ENCODE data around the gene KCNQ4. TPM values are rescaled to one million over a fixed set of nuclear protein-coding genes. Genes with fewer than 3 reads are reported as not detected.
A peak's percentile ranks its signal among the peaks of the same experiment; 100 is the strongest.

KCNQ4 gene
- total RNA-seq, 1 donor from 2014 or later, result 1.5 TPM

DNA sequence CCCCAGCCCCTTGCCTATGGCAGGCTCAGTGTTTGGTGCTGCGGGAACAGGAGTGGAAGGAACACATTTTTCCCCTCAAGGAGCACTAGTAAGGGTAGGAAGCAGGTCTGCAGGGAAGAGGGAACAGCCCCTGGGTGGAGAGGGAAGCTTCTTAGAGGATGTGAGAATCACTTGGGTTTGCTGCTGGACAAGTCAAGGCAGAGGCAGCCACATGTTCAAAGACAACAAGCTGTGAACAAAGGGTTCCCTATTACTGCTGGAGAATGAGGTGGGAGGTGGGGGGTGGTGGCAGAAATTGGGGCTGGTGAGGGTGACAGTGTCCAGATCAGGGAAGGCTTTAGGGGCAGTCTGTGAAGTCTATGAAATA is 103.4 kb downstream of the KCNQ4 start:
- intact Hi-C loops (cut with micrococcal nuclease), result no loop called here
- H3K4me1 ChIP-seq, result peaks cover 13% of the 10 kb centered on the region

DNA sequence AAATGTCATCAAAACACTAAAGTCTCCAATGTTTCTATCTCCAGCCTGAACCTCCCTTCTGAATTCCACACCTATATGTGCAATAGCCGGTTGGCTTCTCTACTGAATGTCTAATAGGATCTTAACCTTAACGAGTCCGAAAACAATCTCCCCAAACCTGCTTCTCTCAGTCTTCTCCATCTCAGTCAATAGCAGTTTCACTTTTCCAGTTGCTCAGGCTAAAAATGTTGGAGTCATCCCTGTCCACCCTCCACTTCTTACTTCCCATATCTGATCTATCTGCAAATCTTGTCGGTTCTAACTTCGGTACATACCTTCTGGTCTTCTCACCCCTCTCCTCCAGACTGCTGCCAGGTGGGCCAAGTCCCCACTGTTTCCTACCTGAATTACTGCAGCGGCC is 104.1 kb downstream of the KCNQ4 start:
- no peaks in the 10 kb centered on the region for H3K9me3 ChIP-seq (replicated peaks)
- no peak for DNase-seq
- peaks cover 24% of the 10 kb centered on the region for H3K27me3 ChIP-seq (ENCODE audit: low read depth)
- H3K27ac ChIP-seq (replicated peaks), result no peak overlapping the region
- H3K36me3 ChIP-seq, result no peaks in the 10 kb centered on the region
- intact Hi-C loops (cut with micrococcal nuclease), result no loop called here
- H3K4me1 ChIP-seq, result peaks cover 8% of the 10 kb centered on the region
- TF ChIP-seq CTCF (IDR thresholded peaks at IDR 0.05; ENCODE audit: borderline replicate concordance), result no peak
- H3K4me3 ChIP-seq, result no peak overlapping the region

More for the DNA sequence above, 103.4 kb downstream of the KCNQ4 start:
- Histone ChIP-seq H3K27ac (replicated peaks) (no peak overlapping the region), H3K4me3 (no peak overlapping the region), H3K27me3 (ENCODE audit: low read depth) (peaks cover 27% of the 10 kb centered on the region), H3K36me3 (no peaks in the 10 kb centered on the region), H3K9me3 (replicated peaks) (no peaks in the 10 kb centered on the region)
- DNase-seq, result no peak
- no peak for TF ChIP-seq CTCF (IDR thresholded peaks at IDR 0.05; ENCODE audit: borderline replicate concordance)

Small RNA genes lying within 50 kb of the gene (microRNA-seq; reads per million reads assigned to microRNA genes)
- gene MIR30C1 (193 reads per million, percentile 62 among the genes with 10 or more reads in this experiment), gene MIR30E (25,106 reads per million, percentile 97 among the genes with 10 or more reads in this experiment)

Other genes with a start within 250 kb of the KCNQ4 start
- 0.74 TPM for gene RIMS3, start 118.1 kb upstream of the KCNQ4 start, total RNA-seq
- gene NFYC, start 92.1 kb upstream of the KCNQ4 start, total RNA-seq, result 62.2 TPM
- gene CITED4, start 78.6 kb downstream of the KCNQ4 start, total RNA-seq, result 24.4 TPM
- gene CTPS1, start 195.9 kb downstream of the KCNQ4 start, total RNA-seq, result 7.1 TPM
- gene SLFNL1, start 237.9 kb downstream of the KCNQ4 start, total RNA-seq, result 0.16 TPM